Frontal cortex (tissue), 4 donors: ENCODE results near the gene DDX5. TPM values are rescaled to one million over a fixed set of nuclear protein-coding genes. Genes with fewer than 3 reads are reported as not detected.
"Not testable (repeated sequence)": the region's sequence is repeated elsewhere in the genome, so short reads cannot be mapped to it uniquely, and the experiment has no call there.

Source experiments
- DNase-seq, 2 donors: peaks; one replicate each; pipeline ENCODE4 v3.0.0; 2012; ENCODE audit warnings: low spot score in 2 of 2
- FAIRE-seq: peaks from 2 replicates; lab custom pipeline; 2012; peaks lifted over from hg19 to GRCh38; lab: Jason Lieb, UNC
- total RNA-seq: library from RNA; depleted of rRNA; stranded (reverse); fragments of >200 nt; gene quantifications from one replicate; pipeline ENCODE4 v1.2.3, GENCODE V29; 2014
- donor health status: control.
- donor health status: control.
- donor health status: control.

Gene DDX5
- total RNA-seq, 1 donor from 2014 or later, result 416 TPM

GRCh38 chr17:64496786-64497564 lies 9.1 kb downstream of the DDX5 start, which contains the start of gene POLG2:
Gene POLG2 (minus strand): TSS chr17:64497054. CDS start chr17:64496968, 86 bp downstream.
- DNase-seq (peak; percentile 75 to 84), FAIRE-seq (no peak)

DNA sequence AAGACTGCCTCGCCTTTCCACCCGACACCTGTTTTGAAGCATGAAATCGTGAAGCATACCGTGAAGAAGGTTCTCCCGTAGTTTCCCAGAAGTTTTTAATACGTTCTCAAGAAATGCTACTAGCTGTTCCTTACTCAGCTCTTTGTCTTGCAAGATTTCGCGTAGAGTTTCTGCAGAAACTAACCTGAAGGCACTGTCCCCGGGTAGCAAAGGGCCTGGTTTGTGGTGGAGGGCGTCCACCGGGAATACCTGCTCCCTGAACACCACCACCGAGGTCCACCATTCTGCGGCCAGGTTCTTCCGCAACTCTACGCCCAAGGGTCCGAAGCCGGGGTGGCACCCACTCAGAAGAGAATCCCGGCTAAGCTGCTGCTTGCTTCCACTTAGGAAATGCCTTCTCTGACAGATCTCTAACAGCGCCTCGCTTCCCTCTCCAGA lies 9.7 kb downstream of the DDX5 start:
- DNase-seq, result no peak
- FAIRE-seq, result no peak

DNA sequence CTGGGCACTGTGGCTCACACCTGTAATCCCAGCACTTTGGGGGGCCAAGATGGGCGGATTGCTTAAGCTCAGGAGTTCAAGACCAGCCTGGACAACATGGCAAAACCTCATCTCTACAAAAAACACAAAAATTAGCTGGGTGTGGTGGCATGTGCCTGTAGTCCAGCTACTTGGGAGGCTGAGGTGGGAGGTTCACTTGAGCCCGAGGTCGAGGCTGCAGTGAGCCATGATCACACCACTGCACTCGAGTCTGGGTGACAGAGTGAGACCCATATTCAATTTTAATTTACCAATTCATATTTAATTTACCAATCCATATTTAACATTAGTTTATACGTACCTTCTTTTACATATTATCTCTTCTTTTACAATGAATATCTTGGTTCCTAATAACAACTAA lies 10.8 kb downstream of the DDX5 start:
- not testable (repeated sequence) for FAIRE-seq

GRCh38 chr17:64494121-64494520 lies 12.0 kb downstream of the DDX5 start:
- DNase-seq (no peak), FAIRE-seq (no peak)

More for the DNA sequence above, 10.8 kb downstream of the DDX5 start:
- not testable (repeated sequence) for DNase-seq

- DNase-seq (no peak), FAIRE-seq (no peak)
Measured at GRCh38 chr17:64492481-64493109, 13.5 kb downstream of the DDX5 start.

DNA sequence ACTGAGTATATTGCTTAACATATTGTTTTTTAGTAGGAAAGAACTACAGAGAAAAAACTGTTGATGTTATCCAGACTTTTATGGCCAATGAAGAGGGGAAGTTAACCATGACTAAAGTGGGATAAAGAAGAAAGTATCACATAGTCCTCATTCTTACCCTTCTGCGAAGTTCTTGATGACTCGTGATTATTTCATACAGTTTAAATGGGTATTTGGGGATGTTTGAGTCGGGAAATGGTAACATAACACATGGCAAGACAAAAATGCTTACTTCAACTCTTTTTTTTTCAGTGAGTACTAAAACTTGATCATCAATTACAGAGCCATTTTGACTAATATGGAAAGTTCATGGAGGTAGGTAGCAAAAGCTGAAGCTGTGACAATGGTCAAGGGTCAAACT lies 14.1 kb downstream of the DDX5 start:
- no peak for DNase-seq
- FAIRE-seq, result no peak

GRCh38 chr17:64491034-64491860 lies 14.8 kb downstream of the DDX5 start:
- DNase-seq, result no peak
- FAIRE-seq, result no peak

- DNase-seq, result no peak
- FAIRE-seq, result no peak
Measured at GRCh38 chr17:64488301-64488700, 17.8 kb downstream of the DDX5 start.

DNA sequence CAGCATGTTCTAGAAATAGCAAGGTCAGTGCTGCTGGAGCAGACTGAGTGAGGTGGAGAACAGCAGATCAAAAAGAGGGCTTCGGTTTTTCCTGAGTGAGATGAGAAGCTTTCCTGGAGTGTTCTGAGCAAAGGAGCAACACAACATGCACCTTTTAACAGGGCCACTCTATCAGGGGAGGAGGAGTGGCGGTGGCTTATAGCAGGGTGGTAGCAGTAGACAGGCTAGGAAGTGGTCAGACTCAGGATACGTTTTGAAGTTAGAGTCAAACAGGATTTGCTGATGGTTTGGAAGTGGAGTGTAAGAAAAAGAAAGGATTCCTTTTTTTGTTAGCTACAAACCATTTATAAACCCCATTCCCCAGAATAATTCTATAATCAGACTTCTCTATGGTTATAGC lies 21.7 kb downstream of the DDX5 start:
- FAIRE-seq (no peak), DNase-seq (no peak)

DNA sequence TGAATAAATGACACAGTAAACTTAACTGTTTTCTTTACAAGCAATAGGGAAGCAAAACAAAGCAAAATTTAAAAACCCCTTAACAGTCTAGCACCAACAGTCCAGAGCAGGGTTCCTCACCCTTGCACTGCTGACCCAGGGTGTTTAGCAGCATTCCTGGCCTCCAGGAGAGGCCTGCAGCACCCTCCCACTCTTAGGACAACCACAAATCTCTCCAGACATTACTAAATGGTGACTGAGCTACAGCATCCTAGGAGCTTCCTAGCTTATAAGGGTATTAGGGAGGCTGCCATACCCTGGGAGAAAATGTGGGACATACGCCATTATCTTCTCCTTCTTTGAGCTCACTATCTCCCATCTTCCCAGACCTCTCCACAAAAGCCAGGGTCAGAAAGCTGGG lies 25.1 kb downstream of the DDX5 start:
- FAIRE-seq (no peak), DNase-seq (no peak)

DNA sequence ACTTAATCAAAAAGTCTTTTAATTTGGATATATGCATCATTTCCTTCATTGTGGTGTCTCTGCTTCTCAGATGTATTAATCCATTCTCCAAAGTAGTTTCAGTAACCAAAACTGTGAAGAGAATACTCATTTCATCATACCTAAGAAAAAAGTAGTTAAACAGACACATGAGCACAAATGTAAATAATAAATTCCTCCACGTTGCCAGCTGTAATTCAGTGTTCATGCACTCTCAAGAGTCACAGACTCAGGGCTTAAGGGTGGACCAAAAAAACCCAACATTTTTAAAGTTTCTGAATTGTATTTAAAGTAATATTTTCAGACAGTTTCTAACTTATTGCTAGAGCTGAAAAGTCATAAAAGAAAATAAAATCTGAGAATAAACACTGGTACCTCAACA lies 28.2 kb downstream of the DDX5 start:
- no peak for FAIRE-seq

DNA sequence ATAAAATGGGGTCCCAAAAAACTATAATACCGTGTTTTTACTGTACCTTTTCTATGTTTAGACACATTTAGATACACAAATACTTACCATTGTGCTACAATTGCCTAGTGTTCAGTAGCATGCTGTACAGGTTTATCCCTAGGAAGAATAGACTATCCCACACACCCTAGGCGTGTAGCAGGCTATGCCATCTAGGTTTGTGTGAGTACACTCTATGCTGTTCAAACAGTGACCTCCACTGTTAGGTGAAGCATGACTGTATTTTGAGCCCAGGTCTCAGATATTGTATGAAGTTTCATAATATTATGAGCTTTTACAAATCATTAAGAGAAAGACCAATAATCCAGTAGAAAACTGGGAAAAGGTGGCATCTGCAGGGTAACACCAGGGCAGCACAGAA lies 33.5 kb downstream of the DDX5 start:
- no peak for FAIRE-seq

More for the DNA sequence above, 28.2 kb downstream of the DDX5 start:
- no peak for DNase-seq

DNA sequence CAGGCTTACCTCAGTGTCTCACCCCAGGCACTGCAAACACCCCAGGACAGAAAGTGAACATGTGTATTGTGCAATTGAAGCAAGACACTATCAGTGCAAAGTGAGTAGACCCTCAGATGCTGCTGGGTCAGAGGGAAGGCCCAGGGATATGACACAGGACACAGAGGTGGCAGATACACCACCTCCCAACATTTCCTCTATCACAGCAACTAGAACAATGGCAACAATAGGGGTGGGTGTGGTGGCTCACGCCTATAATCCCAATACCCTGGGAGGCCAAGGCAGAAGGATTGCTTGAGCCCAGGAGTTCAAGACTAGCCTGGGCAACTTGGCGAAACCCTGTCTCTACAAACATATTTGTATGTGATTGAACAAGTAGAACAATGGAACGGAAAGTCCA lies 34.6 kb downstream of the DDX5 start:
- DNase-seq (no peak), FAIRE-seq (no peak)

More for the DNA sequence above, 33.5 kb downstream of the DDX5 start:
- no peak for DNase-seq

DNA sequence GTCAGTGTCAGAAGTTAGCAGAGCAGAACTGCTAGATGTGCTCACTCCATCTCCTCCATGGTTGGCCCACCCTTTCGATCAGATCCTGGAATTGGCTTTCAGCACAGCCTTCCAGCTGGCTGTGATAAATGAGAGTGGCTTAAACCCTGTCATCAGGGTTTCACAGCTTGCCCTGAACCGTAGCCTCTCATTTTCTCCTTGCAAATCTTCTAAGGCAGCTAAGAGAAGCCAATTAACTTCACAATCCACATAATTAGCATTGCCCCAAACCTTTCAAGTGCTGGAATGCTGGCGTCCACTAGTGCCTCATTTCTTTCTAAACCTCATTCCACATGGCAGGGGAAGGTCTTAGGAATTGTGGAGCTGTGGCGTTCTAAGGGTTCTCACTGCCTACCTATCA lies 35.5 kb downstream of the DDX5 start:
- FAIRE-seq (no peak), DNase-seq (no peak)

DNA sequence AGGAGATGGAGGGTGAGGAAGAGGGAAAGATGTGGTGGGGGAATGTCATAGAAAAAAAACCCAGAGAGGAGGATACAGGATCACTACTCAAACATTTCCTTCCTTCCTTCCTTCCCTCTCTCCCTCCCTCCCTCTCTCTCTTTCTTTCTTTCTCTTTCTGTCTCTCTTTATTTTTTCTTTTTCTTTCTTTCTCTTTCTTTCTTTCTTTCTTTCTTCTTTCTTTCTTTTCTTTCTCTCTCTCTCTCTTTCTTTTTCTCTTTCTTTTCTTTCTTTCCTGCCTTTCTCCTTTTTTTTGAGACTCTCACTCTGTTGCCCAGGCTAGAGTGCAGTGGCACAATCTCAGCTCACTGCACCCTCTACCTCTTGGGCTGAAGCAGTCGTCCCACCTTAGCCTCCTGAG lies 39.3 kb downstream of the DDX5 start:
- not testable (repeated sequence) for FAIRE-seq, DNase-seq

DNA sequence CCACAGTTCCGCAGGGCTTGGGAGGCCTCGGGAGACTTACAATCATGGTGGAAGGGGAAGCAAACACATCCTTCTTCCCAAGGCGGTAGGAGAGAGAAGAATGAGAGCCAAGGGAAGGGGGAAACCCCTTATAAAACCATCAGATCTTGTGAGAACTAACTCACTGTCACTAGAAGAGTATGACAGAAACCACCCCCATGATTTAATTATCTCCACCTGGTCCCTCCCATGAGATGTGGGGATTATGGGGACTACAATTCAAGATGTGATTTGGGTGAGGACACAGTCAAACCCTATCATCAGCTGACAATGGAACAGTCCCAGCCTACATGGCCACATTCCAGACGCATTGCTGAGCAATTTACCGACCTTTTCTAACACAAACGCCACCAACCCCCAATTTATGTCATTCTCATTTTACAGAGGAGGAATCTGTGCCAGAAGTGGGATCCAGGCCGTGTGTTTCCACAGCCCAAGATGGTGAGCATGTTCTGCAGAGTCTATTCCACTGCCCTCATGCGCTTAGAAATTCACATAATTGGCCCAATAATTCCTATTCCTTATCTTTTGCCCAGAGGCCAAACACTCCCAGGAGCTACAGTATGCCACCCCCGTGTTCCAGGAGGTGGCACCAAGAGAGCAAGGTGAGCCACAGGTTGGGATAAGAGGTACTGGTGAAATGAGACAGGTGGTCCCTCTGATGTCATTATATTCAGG lies 39.9 kb downstream of the DDX5 start:
- DNase-seq (no peak), FAIRE-seq (no peak)

- FAIRE-seq, result no peak
- no peak for DNase-seq
Measured at GRCh38 chr17:64461788-64462187, 44.3 kb downstream of the DDX5 start.

GRCh38 chr17:64460955-64461354 lies 45.1 kb downstream of the DDX5 start:
- DNase-seq, result no peak
- no peak for FAIRE-seq

DNA sequence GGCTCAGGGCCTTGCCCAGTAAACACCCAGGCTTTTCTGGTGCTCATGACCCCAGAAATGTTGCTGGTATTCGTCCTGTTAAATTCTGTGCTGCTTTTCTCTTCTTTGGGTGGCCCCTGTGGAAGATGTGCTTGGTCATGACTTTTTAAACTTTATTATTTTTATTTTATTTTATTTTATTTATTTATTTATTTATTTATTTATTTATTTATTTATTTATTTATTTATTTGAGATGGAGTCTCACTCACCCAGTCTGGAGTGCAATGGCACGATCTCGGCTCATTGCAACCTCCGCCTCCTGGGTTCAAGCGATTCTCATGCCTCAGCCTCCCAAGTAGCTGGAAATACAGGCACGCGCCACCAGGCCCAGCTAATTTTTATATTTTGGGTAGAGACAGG lies 46.3 kb downstream of the DDX5 start:
- FAIRE-seq, DNase-seq: not testable (repeated sequence)

DNA sequence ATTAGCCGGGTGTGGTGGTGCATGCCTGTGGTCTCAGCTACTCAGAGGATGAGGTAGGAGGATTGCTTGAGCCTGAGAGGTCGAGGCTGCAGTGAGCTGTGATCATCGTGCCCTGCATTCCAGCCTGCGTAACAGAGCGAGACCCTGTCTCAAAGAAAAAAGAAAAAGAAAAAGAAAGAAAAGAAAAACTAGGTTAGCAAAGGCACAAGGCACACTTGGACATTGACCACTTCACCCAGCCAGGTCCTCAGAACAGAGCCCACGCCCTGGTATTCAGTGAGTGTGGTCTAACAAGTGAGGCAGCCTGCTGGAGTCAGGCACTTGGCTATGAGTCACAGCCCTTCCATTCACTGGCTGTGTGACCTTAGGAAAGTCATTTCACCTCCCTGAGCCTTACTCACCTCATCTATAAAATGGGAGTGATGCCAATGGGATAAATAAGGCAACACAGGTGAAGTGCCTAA lies 46.8 kb downstream of the DDX5 start:
- FAIRE-seq, result no peak
- DNase-seq, result no peak
